Stimulated activated CD8-positive, alpha-beta memory T cell treated with anti-CD3 and anti-CD28 coated beads, Interleukin-12 subunit alpha, Interleukin-12 subunit beta, amount 100 ng/mL, for 24 hours (primary cell): ENCODE measurements around the gene NR6A1.

Experiments
- DNase-seq: peaks from one replicate; pipeline ENCODE4 v3.0.0-alpha.2; 2020; ENCODE audit errors: extremely low read depth

Gene NR6A1

GRCh38 chr9:124771021-124771866 is at the start of gene NR6A1:
Gene NR6A1 (minus strand): TSS chr9:124771311.
- DNase-seq, result peak; percentile 93

GRCh38 chr9:124818431-124819281 is 47.5 kb upstream of the NR6A1 start:
- no peak for DNase-seq

GRCh38 chr9:124815601-124816000 is 44.5 kb upstream of the NR6A1 start:
- no peak for DNase-seq

- DNase-seq, result no peak
Observed at GRCh38 chr9:124814164-124814535, 43.0 kb upstream of the NR6A1 start.

- DNase-seq, result no peak
Observed at GRCh38 chr9:124813501-124814163, 42.5 kb upstream of the NR6A1 start.

- DNase-seq, result no peak
Observed at GRCh38 chr9:124813041-124813440, 41.9 kb upstream of the NR6A1 start.

- no peak for DNase-seq
Observed at GRCh38 chr9:124812441-124812876, 41.3 kb upstream of the NR6A1 start.

- DNase-seq, result no peak
Observed at GRCh38 chr9:124810663-124811355, 39.7 kb upstream of the NR6A1 start.

GRCh38 chr9:124809741-124810500 is 38.8 kb upstream of the NR6A1 start:
- no peak for DNase-seq

- DNase-seq, result no peak
Observed at GRCh38 chr9:124809211-124809610, 38.1 kb upstream of the NR6A1 start.

GRCh38 chr9:124808246-124808956 is 37.3 kb upstream of the NR6A1 start:
- no peak for DNase-seq

- no peak for DNase-seq
Observed at GRCh38 chr9:124805186-124805585, 34.1 kb upstream of the NR6A1 start.

GRCh38 chr9:124803911-124804310 is 32.8 kb upstream of the NR6A1 start:
- no peak for DNase-seq

- no peak for DNase-seq
Observed at GRCh38 chr9:124802426-124802825, 31.3 kb upstream of the NR6A1 start.

GRCh38 chr9:124801356-124801755 is 30.2 kb upstream of the NR6A1 start:
- DNase-seq, result no peak

- DNase-seq, result no peak
Observed at GRCh38 chr9:124800306-124801259, 29.5 kb upstream of the NR6A1 start.

- DNase-seq, result no peak
Observed at GRCh38 chr9:124799274-124800006, 28.3 kb upstream of the NR6A1 start.

- DNase-seq, result no peak
Observed at GRCh38 chr9:124797343-124798103, 26.4 kb upstream of the NR6A1 start.
